SK-N-SH (cell line): Measurements from ENCODE around the gene AMZ1. TPM values are rescaled to one million over a fixed set of nuclear protein-coding genes. Genes with fewer than 3 reads are reported as not detected.

Source experiments
- CTCF ChIA-PET: fragments of 300-600, 350-600 bp; formaldehyde crosslinking; extraction: SDS; loops from one replicate; lab custom pipeline; 2021; lab: Yijun Ruan, JAX
- POLR2A ChIA-PET: fragments of 350-600 bp; sonication (Branson Sonifier 250); formaldehyde crosslinking; extraction: SDS; loops from one replicate; lab custom pipeline; 2020; ENCODE audit warnings: antibody characterized with exemption, inconsistent platforms; lab: Yijun Ruan, JAX
- DNase-seq: peaks from one replicate; pipeline ENCODE4 v3.0.0; 2012
- H2AFZ ChIP-seq: fragments of 200-600 bp; sonication (generic); 2 replicates; pipeline ENCODE4 v1.8.1; 2016; ENCODE audit warnings: antibody characterized with exemption, mild to moderate bottlenecking, low read depth
- H3F3A ChIP-seq: fragments of 200-600 bp; sonication (generic); replicated peaks from 2 replicates; pipeline ENCODE3; 2016; ENCODE audit warnings: antibody characterized with exemption, mild to moderate bottlenecking; ENCODE audit not compliant: insufficient read depth
- H3K27ac ChIP-seq, 2 experiments: fragments of 200-500 bp in 1 of 2; fragments of 200-600 bp in 1 of 2; sonication (Bioruptor generic) in 1 of 2; sonication (generic), shearing (Covaris generic) in 1 of 2; 2 replicates each; pipeline versions ENCODE4 v1.5.1 to v1.6.1; 2014 to 2016; ENCODE audit warnings: low read depth in 2 of 2, inconsistent platforms in 1 of 2, low read length in 1 of 2, mild to moderate bottlenecking in 1 of 2, mixed read lengths in 1 of 2
- H3K27me3 ChIP-seq: fragments of 200-600 bp; sonication (generic), shearing (Covaris generic); 2 replicates; pipeline ENCODE4 v1.6.1; 2016; ENCODE audit warnings: mixed run types; ENCODE audit not compliant: insufficient read depth
- H3K36me3 ChIP-seq, 2 experiments: fragments of 200-500 bp in 1 of 2; fragments of 200-600 bp in 1 of 2; sonication (Bioruptor generic) in 1 of 2; sonication (generic) in 1 of 2; replicated peaks in 1 of 2; 2 replicates each; pipeline versions ENCODE3 to v1.5.1; 2014 to 2016; ENCODE audit warnings: low read length in 1 of 2, mild to moderate bottlenecking in 1 of 2; ENCODE audit not compliant: insufficient read depth in 2 of 2, control insufficient read depth in 1 of 2
- H3K4me1 ChIP-seq, 2 experiments: fragments of 200-500 bp in 1 of 2; fragments of 200-600 bp in 1 of 2; sonication (Bioruptor generic) in 1 of 2; sonication (generic), shearing (Covaris generic) in 1 of 2; 2 replicates each; pipeline versions ENCODE4 v1.5.1 to v1.6.1; 2014 to 2016; ENCODE audit warnings: low read depth in 1 of 2, low read length in 1 of 2, mixed run types in 1 of 2; ENCODE audit not compliant: insufficient read depth in 2 of 2, control insufficient read depth in 1 of 2
- H3K4me2 ChIP-seq: fragments of 200-600 bp; sonication (generic), shearing (Covaris generic); 2 replicates; pipeline ENCODE4 v1.6.1; 2017; ENCODE audit warnings: mixed run types
- H3K4me3 ChIP-seq, 2 experiments: fragments of 200-500 bp in 1 of 2; fragments of 200-600 bp in 1 of 2; sonication (Bioruptor generic) in 1 of 2; sonication (generic), shearing (Covaris generic) in 1 of 2; 2 replicates each; pipeline versions ENCODE4 v1.5.1 to v1.8.1; 2014 to 2016; ENCODE audit warnings: low read depth in 2 of 2, inconsistent platforms in 1 of 2, low read length in 1 of 2, mild to moderate bottlenecking in 1 of 2, mixed read lengths in 1 of 2, moderate library complexity in 1 of 2
- H3K79me2 ChIP-seq: fragments of 200-600 bp; sonication (generic); 2 replicates; pipeline ENCODE4 v1.8.1; 2017; ENCODE audit warnings: mild to moderate bottlenecking; ENCODE audit not compliant: insufficient read depth
- H3K9ac ChIP-seq: fragments of 200-600 bp; sonication (generic); 2 replicates; pipeline ENCODE4 v1.6.1; 2017; ENCODE audit warnings: mixed run types
- H3K9me2 ChIP-seq: fragments of 200-600 bp; sonication (generic); 2 replicates; pipeline ENCODE4 v1.6.1; 2017; ENCODE audit warnings: mixed run types
- H3K9me3 ChIP-seq: fragments of 200-600 bp; sonication (generic); 2 replicates; pipeline ENCODE4 v1.6.1; 2017; ENCODE audit warnings: mixed run types, mild to moderate bottlenecking, moderate library complexity
- H4K20me1 ChIP-seq: fragments of 200-600 bp; sonication (generic); 2 replicates; pipeline ENCODE4 v1.6.1; 2017; ENCODE audit warnings: mild to moderate bottlenecking, mixed run types; ENCODE audit not compliant: insufficient read depth
- EZH2phosphoT487 ChIP-seq: fragments of 200-600 bp; sonication (generic); IDR thresholded peaks from 2 replicates; pipeline ENCODE4 v1.6.1; 2017; ENCODE audit warnings: low read depth, mixed run types, mild to moderate bottlenecking, antibody characterized with exemption, moderate library complexity, borderline replicate concordance
- FOXJ3 ChIP-seq: sonication (generic); formaldehyde crosslinking; IDR thresholded peaks from 2 replicates; pipeline ENCODE4 v1.5.1; 2020; ENCODE audit warnings: mild to moderate bottlenecking, missing genetic modification reagents
- JUND ChIP-seq: IDR thresholded peaks from 2 replicates; pipeline ENCODE4 v1.4.0; 2012
- MXI1 ChIP-seq: IDR thresholded peaks from 2 replicates; pipeline ENCODE4 v1.6.1; 2012; ENCODE audit warnings: mild to moderate bottlenecking, low read depth, low read length, improper control_type of control experiment
- NRF1 ChIP-seq: IDR thresholded peaks from 2 replicates; pipeline ENCODE4 v1.6.1; 2012; ENCODE audit warnings: low read depth, mild to moderate bottlenecking, low read length
- RAD21 ChIP-seq: IDR thresholded peaks from 2 replicates; pipeline ENCODE4 v1.6.1; 2012; ENCODE audit warnings: mild to moderate bottlenecking, low read length
- RXRA ChIP-seq: IDR thresholded peaks from 2 replicates; pipeline ENCODE4 v1.4.0; 2012; ENCODE audit warnings: low read depth, mild to moderate bottlenecking, borderline replicate concordance
- SMC3 ChIP-seq: IDR thresholded peaks from 2 replicates; pipeline ENCODE4 v1.6.1; 2012; ENCODE audit warnings: low read depth, low read length, improper control_type of control experiment
- TAF1 ChIP-seq: IDR thresholded peaks from 2 replicates; pipeline ENCODE4 v1.6.1; 2012; ENCODE audit warnings: low read depth, mild to moderate bottlenecking, low read length, moderate library complexity, borderline replicate concordance
- TEAD4 ChIP-seq: IDR thresholded peaks from 2 replicates; pipeline ENCODE4 v1.4.0; 2012; ENCODE audit warnings: mild to moderate bottlenecking, borderline replicate concordance; ENCODE audit not compliant: insufficient read depth
- WGBS: methylation state at CpG from one replicate; pipeline ENCODE4 v1.1.6; 2017; ENCODE audit warnings: low lambda C conversion rate; 5-methylcytosine and 5-hydroxymethylcytosine counted together
- polyA plus RNA-seq, 3 experiments: library from polyadenylated mRNA; depleted of rRNA; stranded (reverse); fragments of >200 nt; gene quantifications; 2 replicates each; pipeline ENCODE4 v1.2.3, GENCODE V29; 2012
- TF ChIP-seq, protein P1 (sequence below): fragments of 200-600 bp; sonication (generic); IDR thresholded peaks from 2 replicates; pipeline ENCODE4 v1.6.1; 2017; ENCODE audit warnings: antibody characterized with exemption, mild to moderate bottlenecking, moderate library complexity
- TF ChIP-seq, protein P2 (sequence below): fragments of 150-350 bp; IDR thresholded peaks from 2 replicates; pipeline ENCODE4 v1.6.1; 2017; ENCODE audit warnings: antibody characterized with exemption, low read length, low read depth, borderline replicate concordance

Gene AMZ1
- polyA plus RNA-seq, 1 of the 3 experiments (the other 2 are of a cell fraction) = 0.15 TPM

DNA sequence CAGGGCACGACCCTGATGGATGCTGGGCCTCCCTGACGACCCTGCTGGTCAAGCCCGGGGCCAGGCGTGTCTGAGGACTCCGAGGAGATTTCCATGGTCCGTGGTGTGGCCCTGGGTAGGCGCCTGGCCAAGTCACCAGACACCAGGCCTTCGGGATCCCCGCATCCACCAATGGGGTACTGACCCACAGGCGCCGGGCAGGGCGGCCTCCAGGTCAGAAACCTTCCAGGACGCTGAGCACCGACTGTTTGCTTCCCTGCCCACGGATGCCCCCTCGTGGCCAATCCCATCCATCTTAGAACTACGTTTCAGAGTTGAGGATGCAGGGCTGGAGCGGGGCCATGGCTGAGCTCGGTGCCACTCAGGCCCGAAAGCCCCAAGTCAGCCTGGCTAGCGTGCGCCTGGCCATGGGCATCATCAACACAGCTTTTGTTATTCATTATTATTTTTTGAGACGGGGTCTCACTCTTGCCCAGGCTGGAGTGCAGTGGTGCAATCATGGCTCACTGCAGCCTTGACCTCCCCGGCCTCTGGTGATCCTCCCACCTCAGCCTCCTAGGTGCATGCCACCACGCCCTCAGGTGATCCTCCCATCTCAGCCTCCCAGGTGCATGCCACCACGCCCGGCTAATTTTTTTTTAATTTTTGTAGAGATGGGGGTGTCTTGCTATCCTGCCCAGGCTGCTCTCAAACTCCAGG is 7.1 kb upstream of the AMZ1 start:
- TF ChIP-seq EZH2phosphoT487 (no peak), TAF1 (no peak), NRF1 (no peak), MXI1 (peak; percentile 28; the same call in 1 of the 2 replicates), RAD21 (peak; percentile 82), TEAD4 (no peak), JUND (no peak), SMC3 (peak; percentile 86)
- TF ChIP-seq, protein P1, sequence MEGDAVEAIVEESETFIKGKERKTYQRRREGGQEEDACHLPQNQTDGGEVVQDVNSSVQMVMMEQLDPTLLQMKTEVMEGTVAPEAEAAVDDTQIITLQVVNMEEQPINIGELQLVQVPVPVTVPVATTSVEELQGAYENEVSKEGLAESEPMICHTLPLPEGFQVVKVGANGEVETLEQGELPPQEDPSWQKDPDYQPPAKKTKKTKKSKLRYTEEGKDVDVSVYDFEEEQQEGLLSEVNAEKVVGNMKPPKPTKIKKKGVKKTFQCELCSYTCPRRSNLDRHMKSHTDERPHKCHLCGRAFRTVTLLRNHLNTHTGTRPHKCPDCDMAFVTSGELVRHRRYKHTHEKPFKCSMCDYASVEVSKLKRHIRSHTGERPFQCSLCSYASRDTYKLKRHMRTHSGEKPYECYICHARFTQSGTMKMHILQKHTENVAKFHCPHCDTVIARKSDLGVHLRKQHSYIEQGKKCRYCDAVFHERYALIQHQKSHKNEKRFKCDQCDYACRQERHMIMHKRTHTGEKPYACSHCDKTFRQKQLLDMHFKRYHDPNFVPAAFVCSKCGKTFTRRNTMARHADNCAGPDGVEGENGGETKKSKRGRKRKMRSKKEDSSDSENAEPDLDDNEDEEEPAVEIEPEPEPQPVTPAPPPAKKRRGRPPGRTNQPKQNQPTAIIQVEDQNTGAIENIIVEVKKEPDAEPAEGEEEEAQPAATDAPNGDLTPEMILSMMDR = peak; percentile 76
- TF ChIP-seq, protein P2, sequence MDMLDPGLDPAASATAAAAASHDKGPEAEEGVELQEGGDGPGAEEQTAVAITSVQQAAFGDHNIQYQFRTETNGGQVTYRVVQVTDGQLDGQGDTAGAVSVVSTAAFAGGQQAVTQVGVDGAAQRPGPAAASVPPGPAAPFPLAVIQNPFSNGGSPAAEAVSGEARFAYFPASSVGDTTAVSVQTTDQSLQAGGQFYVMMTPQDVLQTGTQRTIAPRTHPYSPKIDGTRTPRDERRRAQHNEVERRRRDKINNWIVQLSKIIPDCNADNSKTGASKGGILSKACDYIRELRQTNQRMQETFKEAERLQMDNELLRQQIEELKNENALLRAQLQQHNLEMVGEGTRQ = no peak
- no peaks in the 10 kb centered on the region for H3K36me3 ChIP-seq
- CTCF ChIA-PET = interaction anchor here (0.6 to 15.8 kb wide), 35 partner anchors 8 to 230 kb away, joined by 3 to 204 read pairs (median 5); partner anchors contain the start of genes AMZ1 and BRAT1
- 40% methylated on average over 19 of the region's 27 CpGs for WGBS
- peaks cover 11% of the 10 kb centered on the region; the same call in 1 of the 2 replicates for H3K27me3 ChIP-seq
- H3K9ac ChIP-seq = no peak overlapping the region
- H3K4me3 ChIP-seq = no peak overlapping the region; a peak in 1 of 4 replicates
- H3K9me2 ChIP-seq = no peaks in the 10 kb centered on the region
- no peaks in the 10 kb centered on the region for H4K20me1 ChIP-seq
- H3K4me2 ChIP-seq = no peak overlapping the region
- DNase-seq = peak; percentile 94
- H3K9me3 ChIP-seq = no peaks in the 10 kb centered on the region
- H3F3A ChIP-seq = no peaks in the 10 kb centered on the region
- POLR2A ChIA-PET = no interaction called here
- H3K79me2 ChIP-seq = no peaks in the 10 kb centered on the region
- H3K4me1 ChIP-seq = peaks cover 0 to 3% of the 10 kb centered on the region in 2 experiments; a peak in 1 of 4 replicates
- no peak overlapping the region for H3K27ac ChIP-seq
- H2AFZ ChIP-seq = no peak overlapping the region

DNA sequence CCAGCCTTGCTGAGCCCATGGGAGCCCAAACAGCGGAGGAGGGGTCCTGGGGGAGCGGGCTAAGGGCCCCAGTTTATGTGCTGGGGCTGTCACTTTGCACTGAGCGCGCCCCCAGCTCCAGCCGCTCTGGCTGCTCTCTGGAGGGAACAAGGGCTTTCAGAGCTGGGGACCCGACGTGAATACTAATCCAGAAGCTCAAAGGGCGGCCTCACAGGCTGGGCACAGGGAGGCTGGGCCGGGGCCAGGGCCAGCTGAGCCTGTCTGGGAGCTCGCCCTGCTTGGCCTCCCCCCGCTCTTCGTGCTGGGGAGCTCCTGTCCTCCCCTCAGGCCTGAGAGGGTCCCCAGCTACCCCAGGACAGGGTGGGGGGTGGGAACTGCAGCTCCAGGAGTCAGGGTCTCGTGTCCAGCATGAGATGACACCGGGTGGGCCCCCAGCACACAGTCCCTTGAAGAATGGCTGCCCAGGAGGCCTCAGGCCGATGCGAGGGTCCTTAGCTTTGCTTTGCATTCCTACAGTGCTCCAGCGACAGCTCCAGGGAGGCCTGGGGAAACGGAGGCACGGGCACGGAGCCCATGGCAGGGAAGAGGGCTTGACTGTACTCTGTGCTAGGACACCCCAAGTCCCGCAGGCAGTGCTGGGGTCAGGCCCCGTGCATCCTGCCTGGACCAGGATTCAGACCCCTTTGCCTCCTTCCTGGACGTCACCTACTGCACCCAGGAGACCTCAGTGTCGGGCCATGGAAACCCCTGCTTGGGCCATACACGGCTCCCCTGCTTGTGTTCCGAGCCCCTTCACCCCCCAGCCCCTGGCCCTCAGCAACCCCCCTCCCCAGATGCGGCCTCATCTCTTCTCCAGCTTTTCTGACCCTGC is 5.8 kb upstream of the AMZ1 start:
- Histone ChIP-seq H3K27me3 (peaks cover 13% of the 10 kb centered on the region; the same call in 1 of the 2 replicates), H3K4me2 (no peak overlapping the region), H3F3A (no peaks in the 10 kb centered on the region), H3K9me2 (no peaks in the 10 kb centered on the region), H4K20me1 (no peaks in the 10 kb centered on the region), H3K36me3 (no peaks in the 10 kb centered on the region), H3K79me2 (no peaks in the 10 kb centered on the region), H3K9ac (no peak overlapping the region), H3K9me3 (no peaks in the 10 kb centered on the region), H3K4me3 (no peak overlapping the region), H2AFZ (no peak overlapping the region), H3K27ac (no peak overlapping the region), H3K4me1 (peaks cover under 1 to 4% of the 10 kb centered on the region in 2 experiments; a peak in 2 of 4 replicates)
- no peak for DNase-seq
- POLR2A ChIA-PET = interaction anchor here (0.6 kb wide), 1 partner anchor 160 kb away, joined by 6 read pairs; no protein-coding TSS in a partner anchor
- 60% methylated on average over 20 of the region's 27 CpGs for WGBS
- TF ChIP-seq FOXJ3 (CRISPR knock-in tag) (no peak), RXRA (no peak), EZH2phosphoT487 (no peak), JUND (no peak), SMC3 (no peak)
- TF ChIP-seq, protein P2 = no peak
- CTCF ChIA-PET = interaction anchor here (0.6 to 15.8 kb wide), 27 partner anchors 7 to 953 kb away, joined by 3 to 204 read pairs (median 6); partner anchors contain the start of gene AMZ1
